ENCODE data around the gene LSM7.

Gene LSM7

GRCh38 chr19:2323707-2324106 lies 4.7 kb downstream of the LSM7 start:
- no peak for DNase-seq (ENCODE audit: low read depth)

- DNase-seq (ENCODE audit: low read depth): no peak
These were observed 6.7 kb downstream of the LSM7 start for GRCh38 chr19:2321565-2322283.

- no peak for DNase-seq (ENCODE audit: low read depth)
These were observed 7.4 kb downstream of the LSM7 start for GRCh38 chr19:2320939-2321338.

- no peak for DNase-seq (ENCODE audit: low read depth)
These were observed 8.3 kb downstream of the LSM7 start for GRCh38 chr19:2320049-2320448.

- DNase-seq (ENCODE audit: low read depth): no peak
These were observed 8.8 kb downstream of the LSM7 start for GRCh38 chr19:2319551-2319950.

- DNase-seq (ENCODE audit: low read depth): no peak
These were observed 9.5 kb downstream of the LSM7 start for GRCh38 chr19:2318923-2319322.

GRCh38 chr19:2317756-2318155 lies 10.6 kb downstream of the LSM7 start:
- no peak for DNase-seq (ENCODE audit: low read depth)

- no peak for DNase-seq (ENCODE audit: low read depth)
These were observed 11.1 kb downstream of the LSM7 start for GRCh38 chr19:2317300-2317699.

- no peak for DNase-seq (ENCODE audit: low read depth)
These were observed 12.5 kb downstream of the LSM7 start for GRCh38 chr19:2315818-2316353.

- DNase-seq (ENCODE audit: low read depth): no peak
These were observed 13.1 kb downstream of the LSM7 start for GRCh38 chr19:2315121-2315817.

GRCh38 chr19:2312820-2313501 lies 15.4 kb downstream of the LSM7 start:
- no peak for DNase-seq (ENCODE audit: low read depth)

GRCh38 chr19:2311093-2311492 lies 17.3 kb downstream of the LSM7 start:
- DNase-seq (ENCODE audit: low read depth): no peak

- no peak for DNase-seq (ENCODE audit: low read depth)
These were observed 18.5 kb downstream of the LSM7 start for GRCh38 chr19:2309734-2310362.

- DNase-seq (ENCODE audit: low read depth): no peak
These were observed 20.3 kb downstream of the LSM7 start, which contains the start of gene LINGO3 for GRCh38 chr19:2308114-2308556. LINGO3 (minus strand) TSS chr19:2308154; CDS start chr19:2291776, 16,378 bp downstream.

- DNase-seq (ENCODE audit: low read depth): no peak
These were observed 20.8 kb downstream of the LSM7 start for GRCh38 chr19:2307518-2308012.

- DNase-seq (ENCODE audit: low read depth): no peak
These were observed 21.4 kb downstream of the LSM7 start for GRCh38 chr19:2306971-2307370.

GRCh38 chr19:2306281-2306806 lies 22.0 kb downstream of the LSM7 start:
- no peak for DNase-seq (ENCODE audit: low read depth)

- DNase-seq (ENCODE audit: low read depth): no peak
These were observed 22.7 kb downstream of the LSM7 start for GRCh38 chr19:2305452-2306280.

GRCh38 chr19:2303211-2303798 lies 25.1 kb downstream of the LSM7 start:
- DNase-seq (ENCODE audit: low read depth): no peak

All from GM04503 (cell line).